GM18870 (cell line): ENCODE data around the gene EML6.
"Not testable (repeated sequence)": the region's sequence is repeated elsewhere in the genome, so short reads cannot be mapped to it uniquely, and the experiment has no call there.

Experiments used
- ATAC-seq: cut with Tn5 transposase; IDR thresholded peaks from one replicate; pipeline ENCODE4 v1.9.1; 2021; ENCODE audit warnings: moderate library complexity; ENCODE audit not compliant: unreplicated experiment

The EML6 gene

GRCh38 chr2:54871457-54872107 is 148.1 kb downstream of the EML6 start:
- ATAC-seq: no peak

GRCh38 chr2:54872780-54873179 is 149.3 kb downstream of the EML6 start:
- ATAC-seq: no peak

GRCh38 chr2:54873236-54873635 is 149.8 kb downstream of the EML6 start:
- not testable (repeated sequence) for ATAC-seq

GRCh38 chr2:54876764-54877163 is 153.3 kb downstream of the EML6 start:
- no peak for ATAC-seq

- ATAC-seq: no peak
These were observed 154.7 kb downstream of the EML6 start for GRCh38 chr2:54878182-54878581.

- ATAC-seq: no peak
These were observed 155.6 kb downstream of the EML6 start for GRCh38 chr2:54879032-54879431.

GRCh38 chr2:54879598-54880332 is 156.3 kb downstream of the EML6 start:
- no peak for ATAC-seq

GRCh38 chr2:54880428-54880827 is 157.0 kb downstream of the EML6 start:
- no peak for ATAC-seq

DNA sequence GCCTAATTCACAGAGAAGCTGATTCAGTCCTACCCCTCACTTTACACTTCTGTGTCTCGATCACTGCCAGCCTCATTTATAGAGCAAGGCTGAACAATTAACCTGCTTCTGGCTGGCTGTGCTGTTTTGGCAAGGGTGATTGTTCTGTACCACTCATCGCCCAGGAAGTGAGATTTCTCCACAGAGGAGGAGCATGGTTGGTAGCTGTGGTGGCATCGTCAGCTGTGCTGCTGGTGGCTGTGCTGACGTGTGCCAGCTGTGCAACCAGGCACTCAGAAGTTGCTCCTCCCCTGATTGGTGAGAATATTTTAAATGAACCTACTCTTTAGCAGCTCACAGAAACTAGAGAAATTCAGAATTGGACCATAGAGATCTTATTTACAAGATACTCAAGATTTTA is 158.3 kb downstream of the EML6 start:
- no peak for ATAC-seq

DNA sequence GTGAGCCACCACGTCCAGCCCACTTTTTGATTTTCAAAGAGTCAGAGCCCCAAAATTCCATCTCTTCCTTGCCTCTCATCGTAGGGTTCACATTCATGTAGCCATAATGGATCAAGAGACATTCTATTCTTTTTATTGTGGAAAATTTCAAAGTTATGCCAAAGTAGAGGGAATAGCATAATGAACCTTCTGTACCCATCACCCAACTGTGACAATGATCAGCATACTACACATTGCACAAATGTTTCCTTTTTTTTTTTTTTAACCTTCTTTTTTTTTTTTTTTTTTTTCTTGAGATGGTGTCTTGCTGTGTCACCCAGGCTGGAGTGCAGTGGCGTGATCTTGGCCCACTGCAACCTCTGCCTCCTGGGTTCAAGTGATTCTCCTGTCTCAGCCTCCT is 162.4 kb downstream of the EML6 start:
- ATAC-seq: no peak

DNA sequence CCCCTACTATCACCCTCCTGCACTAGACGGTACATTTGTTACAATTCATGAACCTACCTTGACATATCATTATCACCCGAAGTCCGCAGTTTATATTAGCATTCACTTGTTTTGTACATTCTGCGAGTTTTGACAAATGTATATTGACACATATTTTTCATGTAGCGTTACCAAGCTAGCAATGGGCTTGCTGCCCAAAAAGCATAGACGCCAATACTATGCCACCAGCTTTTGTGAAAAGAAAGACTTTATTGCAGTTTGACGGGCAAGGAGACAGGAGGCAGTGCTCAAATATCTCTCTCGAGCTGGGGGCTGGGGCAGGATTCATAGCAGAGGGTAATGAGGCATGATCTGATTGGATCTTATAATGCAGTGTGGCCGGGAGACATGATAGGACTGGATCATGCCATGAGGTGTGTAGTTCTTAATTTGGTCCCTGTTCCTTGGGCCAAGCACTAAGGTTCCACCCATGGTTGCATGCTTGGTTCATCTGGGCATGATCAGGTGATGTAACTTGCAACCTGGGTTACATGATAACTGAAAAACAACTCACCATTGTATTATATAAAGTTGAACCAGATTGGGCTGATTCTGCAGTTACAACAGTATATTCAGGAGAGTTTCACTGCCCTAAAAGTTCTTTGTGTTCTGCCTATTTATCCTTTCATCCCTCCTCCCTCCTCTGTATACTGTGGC is 164.5 kb downstream of the EML6 start:
- no peak for ATAC-seq

GRCh38 chr2:54889053-54889452 is 165.6 kb downstream of the EML6 start:
- no peak for ATAC-seq

GRCh38 chr2:54891909-54892308 is 168.4 kb downstream of the EML6 start:
- no peak for ATAC-seq

DNA sequence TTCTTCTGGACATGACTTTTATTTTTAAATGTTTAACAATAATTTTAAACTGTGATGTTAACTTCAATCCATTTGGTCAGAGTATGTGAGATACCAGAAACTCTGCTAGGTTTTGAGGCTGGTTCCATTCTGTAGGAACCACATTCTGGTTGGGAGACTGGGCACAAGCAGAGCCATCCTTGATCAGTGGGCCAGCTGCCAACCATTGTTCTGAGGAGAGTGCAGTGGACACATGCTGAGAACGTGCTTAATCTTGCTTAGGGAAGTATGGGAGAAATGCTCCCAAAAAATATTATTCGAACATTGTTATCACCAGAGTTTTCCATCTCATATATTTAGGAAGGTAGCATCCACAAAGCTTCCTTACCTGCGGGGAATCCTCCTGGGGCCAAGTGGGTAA is 171.0 kb downstream of the EML6 start:
- ATAC-seq: no peak

- no peak for ATAC-seq
These were observed 172.3 kb downstream of the EML6 start for GRCh38 chr2:54895730-54896129.

GRCh38 chr2:54897420-54898310 is 174.2 kb downstream of the EML6 start:
- no peak for ATAC-seq

DNA sequence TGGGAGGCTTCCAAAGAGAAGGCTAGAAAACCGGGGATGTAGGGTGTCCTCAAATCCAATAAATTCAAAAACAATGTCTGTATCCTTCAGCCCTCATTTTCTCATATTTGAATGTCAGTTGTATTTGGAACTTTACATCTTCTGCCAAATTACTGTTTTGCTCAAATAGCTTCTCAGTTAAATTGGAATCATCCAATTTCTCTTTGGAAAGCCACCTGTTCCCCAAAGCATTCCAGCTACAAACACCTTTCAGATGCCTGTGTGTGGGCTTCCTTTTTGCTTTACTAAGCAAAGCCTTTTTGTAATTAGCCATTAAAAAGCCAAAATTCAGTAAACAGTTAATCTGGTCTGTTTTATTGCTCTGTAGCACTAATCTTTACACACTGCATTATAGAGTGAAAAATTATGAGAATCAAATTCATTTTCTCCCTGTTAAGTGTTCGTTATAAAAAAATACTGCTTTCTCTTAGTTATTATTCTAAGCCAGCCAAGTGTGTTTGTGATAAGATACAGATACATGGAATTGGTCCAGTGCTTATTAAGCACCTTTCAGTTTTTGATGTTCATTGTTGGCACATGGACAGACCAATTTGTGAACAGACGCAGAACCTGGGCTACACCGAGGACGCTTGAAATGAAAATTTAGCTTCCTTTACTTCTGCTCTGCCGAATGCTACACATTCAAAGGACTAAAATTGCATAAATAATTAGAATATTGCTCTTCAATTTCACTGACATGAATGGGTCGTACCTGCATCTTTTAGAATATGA is 175.2 kb downstream of the EML6 start:
- no peak for ATAC-seq

DNA sequence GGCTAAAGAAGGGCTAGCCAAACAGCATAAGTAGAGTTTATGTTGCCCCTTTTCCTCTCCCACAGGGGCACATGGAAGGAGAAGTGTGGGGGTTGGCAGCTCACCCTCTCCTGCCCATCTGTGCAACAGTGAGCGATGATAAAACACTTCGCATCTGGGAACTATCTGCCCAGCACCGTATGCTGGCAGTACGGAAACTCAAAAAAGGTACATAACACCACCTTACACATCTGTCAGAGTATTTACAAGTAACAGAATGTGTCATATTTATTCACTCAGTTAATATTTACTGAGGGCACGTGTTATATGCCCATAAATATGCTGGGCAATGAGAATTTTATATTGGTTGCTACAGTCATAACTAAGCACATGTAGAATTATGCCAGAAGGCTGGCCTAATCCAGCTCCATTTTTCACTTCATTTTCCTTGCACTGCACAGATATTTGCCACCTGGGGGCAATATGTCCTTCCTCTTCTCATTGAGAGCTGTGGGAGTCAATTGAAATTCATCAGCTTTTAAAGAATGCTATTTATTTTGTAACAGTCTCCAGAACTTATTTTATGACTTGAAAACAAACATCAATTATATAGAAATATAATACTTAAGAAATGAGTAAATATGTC is 176.2 kb downstream of the EML6 start:
- no peak for ATAC-seq

DNA sequence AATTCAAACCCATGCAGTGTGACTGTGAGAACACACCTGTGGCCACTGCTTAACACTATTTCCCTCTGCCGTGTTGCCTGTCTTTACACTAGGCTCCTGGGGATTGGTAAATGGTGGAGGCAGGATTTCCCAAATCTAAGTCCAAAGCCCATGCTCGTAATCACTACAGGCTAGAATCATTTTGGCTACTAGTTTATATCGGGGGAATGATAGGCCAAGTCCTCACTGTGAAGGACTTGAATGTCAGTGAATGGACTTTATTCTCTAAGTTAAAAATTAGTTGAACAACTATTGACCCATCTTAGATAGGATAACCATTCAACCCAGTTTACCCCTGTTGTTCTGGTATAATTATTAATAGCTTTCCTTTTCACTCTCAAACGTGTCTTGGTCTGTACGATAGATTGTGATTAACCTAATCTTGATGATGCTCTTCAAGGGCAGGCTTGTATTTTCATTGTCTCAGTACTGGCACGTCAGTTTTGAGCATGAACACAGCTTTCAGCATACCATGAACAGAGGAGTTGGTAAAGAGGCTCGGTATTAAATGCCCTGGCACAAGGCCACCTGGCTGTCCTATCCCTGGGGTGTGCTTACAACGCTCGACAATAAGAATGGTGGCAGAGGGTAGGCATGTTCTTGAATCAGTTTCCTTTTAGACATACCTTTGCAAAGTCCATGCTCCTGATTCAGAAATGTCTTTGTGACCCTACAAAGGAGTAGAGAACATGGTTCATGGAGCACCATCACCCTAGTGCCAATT is 177.9 kb downstream of the EML6 start:
- no peak for ATAC-seq
